Fibroblast of peridontal ligament (primary cell): ENCODE measurements around the gene CORO1C.
"Not testable (repeated sequence)": the region's sequence is repeated elsewhere in the genome, so short reads cannot be mapped to it uniquely, and the experiment has no call there.

Source experiments
- DNase-seq: peaks from one replicate; pipeline ENCODE4 v3.0.0-alpha.2; 2010; ENCODE audit errors: extremely low read depth

Gene CORO1C

DNA sequence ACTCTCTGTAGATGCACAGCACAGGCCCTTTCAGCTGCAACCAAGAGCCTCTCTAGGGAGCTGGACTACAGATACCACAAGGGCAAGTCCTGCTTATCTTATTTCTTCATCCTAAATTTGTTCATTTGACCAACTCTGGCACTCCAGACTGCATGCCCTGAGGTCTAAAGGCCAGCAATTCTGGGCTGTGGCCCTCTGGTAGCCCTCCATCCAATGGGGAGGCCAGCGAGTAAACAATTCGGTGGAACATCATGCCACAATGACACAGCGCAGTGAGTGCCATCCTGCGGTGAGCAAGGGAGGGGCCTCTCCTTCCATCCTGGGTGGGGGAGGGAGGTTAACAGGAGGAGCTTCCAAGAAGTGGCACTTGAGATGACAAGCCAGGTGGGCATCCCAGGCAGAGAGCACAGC, 97.0 kb downstream of the CORO1C start:
- DNase-seq: no peak

DNA sequence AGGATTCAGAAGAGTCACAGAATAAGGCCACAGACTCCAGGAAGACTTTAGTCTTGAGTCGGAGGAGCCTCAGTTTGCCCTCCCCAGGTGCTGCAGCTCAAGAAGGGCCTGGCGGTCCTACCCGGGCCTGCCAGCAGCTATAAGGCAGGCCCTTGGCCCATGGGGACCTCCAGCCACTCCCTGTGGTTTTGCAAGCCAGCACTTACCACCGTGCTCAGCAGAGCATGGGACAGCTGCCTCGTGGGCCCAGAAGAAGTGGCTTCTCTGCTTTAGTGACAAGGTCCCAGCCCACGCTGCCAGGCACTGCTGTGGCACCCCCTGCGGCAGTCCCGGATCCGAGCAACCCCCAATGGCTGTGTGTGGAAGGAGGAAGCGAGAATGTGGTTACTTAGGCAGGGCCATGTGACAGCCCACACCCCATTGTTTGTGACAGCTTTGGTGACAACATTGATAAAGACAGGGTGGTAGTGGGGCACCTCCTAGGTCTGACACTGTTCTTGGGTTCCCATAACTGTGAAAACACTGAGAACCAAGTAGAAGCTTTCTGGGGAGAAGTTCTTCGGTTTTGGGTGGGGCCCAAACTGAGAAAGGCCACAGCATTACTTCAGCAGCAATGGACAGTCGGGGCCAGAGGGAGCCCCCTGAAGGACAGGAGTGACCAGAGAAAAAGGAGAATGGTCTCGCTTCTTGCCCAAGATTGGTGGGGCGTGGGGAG, 97.6 kb downstream of the CORO1C start, which contains the start of gene SELPLG:
TSS of gene SELPLG (minus strand) at position 361 of the 715 bp plus-strand sequence. CDS start 9,587 bp downstream, outside the sequence.
- no peak for DNase-seq

DNA sequence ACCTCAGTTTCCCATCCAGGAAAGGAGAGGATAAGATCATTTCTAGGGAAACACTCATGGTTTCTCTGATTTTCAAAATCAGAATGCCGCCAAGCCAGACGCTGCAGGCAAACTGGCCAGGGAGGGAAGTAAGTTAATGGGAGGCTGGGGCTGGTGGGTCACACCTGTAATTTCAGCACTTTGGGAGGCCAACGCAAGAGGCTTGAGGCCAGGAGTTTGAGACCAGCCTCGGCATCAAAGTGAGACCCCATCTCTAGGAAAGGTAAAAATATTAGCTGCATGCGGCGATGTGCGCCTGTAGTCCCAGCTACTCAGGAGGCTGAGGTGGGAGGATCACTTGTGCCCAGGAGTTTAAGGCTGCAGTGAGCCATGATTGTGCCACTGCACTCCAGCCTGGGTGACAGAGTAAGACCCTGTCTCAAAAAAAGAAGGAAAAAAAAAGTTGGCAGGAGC, 98.2 kb downstream of the CORO1C start:
- DNase-seq: no peak

DNA sequence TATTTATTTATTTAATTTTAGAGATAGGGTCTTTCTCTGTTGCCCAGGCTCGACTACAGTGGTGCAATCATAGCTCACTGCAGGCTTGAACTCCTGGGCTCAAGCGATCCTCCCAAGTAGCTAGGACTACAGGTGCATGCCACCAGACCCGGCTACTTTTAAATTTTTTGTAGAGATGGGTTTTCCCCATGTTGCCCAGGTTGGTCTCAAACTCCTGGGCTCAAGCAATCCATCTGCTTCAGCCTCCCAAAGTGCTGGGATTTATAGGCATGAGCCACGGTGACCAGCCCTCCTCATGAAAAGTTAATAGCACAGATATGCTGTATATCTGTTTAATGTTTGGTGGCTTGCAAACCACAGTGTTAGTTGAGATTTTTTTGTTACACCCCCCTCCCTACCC, 100.1 kb downstream of the CORO1C start:
- not testable (repeated sequence) for DNase-seq

DNA sequence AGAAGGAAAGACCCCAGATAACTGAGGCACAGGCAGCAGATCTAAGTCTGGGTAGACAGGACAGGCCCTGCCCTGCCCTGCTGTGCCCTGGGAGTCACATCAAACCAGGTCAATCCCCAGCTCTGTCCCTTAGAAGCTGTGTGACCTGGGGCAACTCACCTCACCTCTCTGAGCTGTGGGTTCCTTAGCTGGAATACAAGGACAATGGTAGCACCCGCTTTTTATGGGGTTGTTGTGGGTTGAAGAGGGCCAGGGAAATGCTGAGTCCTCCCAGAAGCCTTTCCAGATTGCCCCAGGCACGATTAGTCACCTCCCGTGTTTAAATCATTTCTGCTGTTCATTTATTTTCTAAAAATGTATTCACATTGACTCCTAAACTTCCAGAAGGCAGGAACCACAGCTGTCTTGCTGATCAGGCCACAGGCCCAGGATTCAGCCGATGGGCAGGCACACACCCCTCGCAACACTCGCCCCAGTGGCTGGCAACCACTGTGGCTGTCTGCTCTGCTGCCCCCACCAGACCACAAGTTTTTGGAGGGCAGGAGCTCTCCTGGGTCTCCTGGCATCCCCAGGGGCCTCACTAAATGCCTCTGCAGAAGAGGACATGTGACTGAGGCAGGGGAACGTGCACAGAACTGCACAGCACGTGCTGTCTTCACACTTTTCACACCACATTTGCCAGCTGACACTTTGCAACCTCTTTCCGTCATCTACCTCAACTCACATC, 100.7 kb downstream of the CORO1C start:
- peak; percentile 77 for DNase-seq

DNA sequence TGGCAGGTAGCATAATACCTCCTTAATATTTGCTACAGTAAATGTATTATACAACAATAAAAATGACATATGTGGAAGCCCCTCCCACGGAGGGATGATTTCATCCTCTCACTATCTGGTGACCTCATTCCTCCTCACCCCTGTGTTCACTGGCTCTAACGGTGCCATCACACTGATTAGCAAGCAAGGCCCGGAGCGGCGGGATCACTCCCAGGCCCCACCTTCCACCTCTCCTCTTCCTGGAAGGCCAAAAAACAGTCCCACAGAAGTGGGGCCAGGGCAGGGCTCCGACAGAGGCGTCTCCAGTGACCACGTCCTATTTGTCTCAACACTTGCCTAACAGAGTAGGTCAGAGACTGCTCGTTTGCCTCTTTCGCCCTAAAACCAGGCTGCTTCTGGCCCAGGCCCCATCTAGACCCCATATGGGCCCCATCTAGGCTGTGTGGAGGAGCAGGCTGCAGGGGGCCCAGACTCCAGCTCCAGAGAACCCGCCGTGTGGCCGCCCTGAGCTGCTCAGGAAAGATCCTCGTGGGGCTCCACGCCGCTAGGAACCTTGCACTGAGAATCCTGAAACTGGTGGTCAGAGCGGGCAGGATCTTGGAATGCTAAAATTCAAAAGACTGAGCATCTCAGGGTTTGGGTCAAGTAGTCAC, 101.4 kb downstream of the CORO1C start:
- peak; percentile 85 for DNase-seq

DNA sequence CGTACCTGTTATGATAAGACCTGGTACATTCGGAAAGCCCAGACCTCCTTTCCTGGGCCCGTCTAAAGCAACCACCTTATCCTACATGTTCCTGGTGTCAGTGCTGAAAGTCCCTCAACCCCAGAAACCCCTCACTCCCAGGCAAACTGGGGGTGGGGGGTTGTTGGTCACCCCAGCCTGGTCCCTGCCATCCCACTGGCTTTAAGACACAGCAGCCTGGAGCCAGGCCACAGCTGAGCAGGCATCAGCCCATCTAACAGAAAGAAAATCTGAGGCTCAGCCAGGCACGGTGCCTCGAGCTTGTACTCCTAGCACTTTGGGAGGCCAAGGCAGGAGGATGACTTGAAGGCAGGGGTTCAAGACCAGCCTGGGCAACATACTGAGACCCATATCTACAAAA, 102.2 kb downstream of the CORO1C start:
- DNase-seq: no peak

DNA sequence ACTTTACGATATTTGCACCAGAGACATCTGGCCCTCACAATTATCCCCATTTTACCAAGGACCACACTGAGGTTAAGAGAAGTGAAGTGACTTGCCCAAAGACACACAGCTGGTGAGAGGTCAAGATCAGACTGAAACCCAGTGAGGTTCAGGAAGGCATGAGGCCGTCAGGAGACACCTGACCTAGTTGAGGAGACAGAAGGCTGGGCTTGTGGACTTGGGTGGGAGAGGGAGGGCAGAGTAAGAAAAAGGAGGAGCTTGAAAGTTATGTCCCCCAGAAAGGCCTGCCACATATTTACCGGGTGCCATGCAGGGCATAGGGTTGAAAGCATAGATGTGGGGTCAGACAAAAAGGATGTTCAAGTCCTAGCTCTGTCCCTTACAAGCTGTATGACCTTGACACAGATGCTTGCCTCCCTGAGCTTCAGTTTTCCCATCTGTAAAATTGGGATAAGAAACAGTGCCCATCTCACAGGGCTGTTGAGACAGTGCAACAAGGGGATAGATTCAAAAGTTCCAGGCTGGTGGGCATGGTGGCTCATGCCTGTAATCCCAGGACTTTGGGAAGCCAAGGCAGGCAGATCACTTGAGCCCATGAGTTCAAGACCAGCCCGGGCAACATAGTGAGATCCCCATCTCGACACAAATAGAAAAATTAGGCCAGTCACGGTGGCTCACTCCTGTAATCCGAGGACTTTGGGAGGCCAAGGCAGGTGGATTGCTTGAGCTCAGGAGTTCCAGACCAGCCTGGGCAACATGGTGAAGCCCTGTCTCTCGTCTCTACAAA, 104.0 kb downstream of the CORO1C start:
- no peak for DNase-seq

DNA sequence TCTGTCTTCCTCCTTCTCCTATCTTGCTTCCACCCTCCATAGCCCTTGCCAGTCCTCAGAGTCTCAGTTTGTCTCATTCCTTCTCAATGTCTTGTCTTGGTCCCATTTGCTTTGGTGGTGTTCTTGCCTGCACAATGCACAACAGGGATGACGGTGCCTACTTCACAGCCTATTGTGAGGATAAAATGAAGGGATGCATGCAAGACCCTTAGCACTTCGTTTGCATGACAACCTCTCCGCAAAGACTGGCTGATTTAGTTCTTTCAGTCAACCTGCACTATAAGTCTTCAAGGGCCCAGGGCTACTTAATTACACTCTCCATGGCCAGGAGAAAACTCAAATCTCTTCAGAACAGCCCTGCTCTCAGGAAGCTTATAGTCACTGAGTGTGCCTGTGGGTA, 106.1 kb downstream of the CORO1C start:
- DNase-seq: no peak

DNA sequence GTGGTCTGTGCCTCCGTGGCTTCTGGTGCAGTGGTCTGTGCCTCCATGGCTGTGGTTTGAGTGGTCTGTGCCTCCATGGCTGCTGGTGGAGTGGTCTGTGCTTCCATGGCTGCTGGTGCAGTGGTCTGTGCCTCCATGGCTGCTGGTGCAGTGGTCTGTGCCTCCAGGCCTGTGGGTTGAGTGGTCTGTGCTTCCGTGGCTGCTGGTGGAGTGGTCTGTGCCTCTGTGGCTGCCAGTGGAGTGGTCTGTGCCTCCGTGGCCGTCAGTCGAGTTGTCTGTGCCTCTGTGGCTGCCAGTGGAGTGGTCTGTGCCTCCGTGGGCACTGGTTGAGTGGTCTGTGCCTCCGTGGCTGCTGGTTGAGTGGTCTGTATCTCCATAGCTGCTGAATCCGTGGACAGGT, 107.7 kb downstream of the CORO1C start:
- no peak for DNase-seq

DNA sequence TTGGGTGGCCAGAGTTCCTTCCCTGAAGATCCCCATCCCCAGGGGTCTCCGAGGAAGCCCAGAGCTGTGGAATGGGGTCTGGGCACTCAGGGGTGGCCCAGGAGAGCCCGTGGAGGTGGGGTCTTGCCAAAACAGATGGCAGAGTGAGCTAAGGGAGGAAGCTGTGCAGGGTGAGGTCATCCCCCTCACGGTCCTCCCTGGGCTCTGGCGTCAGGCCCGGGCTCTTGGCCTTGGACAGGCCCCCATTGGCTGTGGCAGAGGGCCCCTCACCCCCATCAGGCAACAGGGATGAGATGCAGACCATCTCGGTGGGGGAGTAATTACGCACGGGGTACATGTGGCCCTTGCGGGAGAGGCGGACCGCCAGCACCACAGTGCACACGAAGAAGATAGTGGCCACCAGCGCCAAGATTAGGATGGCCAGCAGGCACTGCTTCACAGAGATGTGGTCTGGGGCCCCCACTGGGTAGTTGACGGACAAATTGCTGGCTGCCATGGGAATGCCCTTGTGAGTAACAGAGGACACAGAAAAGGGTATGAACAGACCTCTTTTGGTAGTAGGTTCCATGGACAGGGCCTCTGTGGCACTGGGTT, 108.3 kb downstream of the CORO1C start:
- DNase-seq: no peak

DNA sequence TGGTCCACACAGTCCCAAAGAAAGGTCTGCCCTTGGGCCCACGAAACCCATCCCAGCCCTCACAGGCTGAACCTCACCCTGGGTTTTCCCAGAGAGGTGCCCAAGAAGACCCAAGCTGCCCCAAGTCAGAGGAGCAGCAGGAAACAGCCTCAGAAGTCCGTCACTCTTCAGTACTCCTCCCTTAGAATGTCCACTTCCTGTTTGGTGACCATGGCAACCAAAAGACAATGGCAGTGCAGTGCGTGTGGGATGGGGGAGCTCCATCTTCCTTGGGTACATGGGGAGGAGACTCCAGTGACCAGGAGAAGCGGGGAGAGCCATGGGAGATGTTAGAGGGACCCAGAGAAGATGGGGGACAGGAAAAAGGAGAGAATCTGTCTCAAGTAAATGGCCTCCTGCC, 108.9 kb downstream of the CORO1C start:
- DNase-seq: no peak

DNA sequence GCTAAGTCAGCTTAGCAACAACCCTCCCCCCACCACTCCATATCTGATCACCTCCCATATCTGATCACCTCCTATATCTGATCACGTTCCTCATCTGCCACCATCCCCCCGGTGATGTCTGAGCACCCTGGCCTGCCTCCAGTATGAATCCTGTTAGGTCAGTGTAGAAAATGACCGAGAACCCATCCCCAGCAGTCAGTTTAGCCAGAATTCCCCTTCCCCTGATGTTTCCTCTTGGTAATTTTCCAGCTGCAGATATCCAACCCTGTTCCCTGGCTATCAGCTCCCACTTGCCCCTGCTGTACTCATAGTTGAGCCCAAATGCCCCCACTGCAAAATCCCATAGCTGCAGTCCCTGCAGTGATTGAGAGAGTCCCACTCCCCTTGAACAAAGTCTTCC, 110.2 kb downstream of the CORO1C start:
- DNase-seq: no peak

DNA sequence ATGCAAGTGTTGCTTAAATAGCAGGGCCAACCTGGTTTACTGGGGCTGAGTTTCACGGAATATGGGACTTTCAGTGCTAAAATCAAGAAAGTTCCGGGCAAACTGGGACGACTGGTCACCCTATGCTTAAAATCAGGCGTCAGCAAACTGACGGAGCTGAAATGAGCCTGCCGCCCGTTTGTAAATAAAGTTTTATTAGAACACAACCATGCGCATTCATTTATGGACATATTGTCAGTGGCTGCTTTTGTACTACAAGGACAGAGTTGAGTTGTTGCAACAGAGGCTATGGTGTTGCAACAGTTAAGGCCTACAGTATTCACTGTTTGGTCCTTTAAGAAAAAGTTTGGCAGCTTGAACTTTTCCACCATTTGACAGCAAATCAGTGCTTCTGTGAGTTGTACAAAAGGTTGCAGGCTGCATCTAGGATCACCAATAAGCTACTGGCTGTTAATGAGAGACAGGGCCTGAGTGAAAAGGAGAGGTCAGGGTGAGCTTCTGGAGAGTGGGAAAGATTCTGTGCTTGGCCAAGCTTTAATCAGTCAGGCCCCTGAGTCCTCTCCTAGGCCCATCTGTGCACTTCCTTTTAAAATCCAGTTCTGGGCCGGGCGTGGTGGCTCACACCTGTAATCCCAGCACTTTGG, 111.0 kb downstream of the CORO1C start:
- DNase-seq: peak; percentile 84

DNA sequence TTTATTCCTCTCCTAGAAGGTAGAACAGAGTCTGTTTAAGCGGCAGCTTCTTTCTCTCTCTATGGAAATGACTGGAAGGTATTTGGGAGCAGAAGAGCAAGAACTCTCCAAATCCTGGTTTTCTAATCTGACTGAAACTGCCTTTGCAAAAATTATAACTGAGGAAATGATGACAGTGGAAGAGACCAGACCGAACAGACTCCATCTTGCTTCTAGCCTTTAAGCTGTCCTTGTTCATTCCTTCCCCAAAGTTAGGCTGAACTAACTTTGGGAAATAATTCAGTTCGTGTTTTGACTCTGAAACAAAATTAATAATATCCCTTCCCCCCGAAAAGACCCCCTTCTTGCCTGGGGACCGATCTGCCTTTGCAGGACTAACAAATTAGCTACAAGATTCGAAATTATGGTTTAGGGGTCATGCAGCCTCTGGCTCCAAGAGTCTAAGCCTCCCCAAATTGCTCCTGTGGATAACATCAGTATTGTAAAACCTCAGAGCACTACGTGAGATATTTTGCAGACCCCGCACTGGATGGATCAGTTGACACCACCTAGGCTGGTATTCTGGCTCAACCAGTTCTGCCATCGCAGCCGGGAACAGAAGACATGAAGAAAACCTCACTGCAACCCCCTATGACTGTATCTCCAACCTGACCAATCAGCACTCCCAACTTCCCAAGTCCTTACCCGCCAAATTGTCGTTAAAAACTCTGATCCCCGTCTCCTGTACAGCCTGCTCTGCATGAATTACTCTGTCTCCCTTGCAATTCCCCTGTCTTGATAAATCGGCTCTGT, 111.8 kb downstream of the CORO1C start:
- no peak for DNase-seq

DNA sequence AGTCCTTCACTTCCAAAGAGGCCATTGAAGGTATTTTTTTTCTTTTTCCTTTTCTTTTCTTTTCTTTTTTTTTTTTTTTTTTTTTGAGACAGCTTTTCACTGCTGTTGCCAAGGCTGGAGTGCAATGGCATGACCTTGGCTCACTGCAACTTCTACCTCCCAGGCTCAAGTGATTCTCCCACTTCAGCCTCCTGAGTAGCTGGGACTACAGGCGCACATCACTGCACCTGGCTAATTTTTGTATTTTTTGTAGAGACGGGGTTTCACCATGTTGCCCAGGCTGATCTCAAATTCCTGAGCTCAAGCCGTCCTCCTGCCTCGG, 112.4 kb downstream of the CORO1C start:
- not testable (repeated sequence) for DNase-seq

DNA sequence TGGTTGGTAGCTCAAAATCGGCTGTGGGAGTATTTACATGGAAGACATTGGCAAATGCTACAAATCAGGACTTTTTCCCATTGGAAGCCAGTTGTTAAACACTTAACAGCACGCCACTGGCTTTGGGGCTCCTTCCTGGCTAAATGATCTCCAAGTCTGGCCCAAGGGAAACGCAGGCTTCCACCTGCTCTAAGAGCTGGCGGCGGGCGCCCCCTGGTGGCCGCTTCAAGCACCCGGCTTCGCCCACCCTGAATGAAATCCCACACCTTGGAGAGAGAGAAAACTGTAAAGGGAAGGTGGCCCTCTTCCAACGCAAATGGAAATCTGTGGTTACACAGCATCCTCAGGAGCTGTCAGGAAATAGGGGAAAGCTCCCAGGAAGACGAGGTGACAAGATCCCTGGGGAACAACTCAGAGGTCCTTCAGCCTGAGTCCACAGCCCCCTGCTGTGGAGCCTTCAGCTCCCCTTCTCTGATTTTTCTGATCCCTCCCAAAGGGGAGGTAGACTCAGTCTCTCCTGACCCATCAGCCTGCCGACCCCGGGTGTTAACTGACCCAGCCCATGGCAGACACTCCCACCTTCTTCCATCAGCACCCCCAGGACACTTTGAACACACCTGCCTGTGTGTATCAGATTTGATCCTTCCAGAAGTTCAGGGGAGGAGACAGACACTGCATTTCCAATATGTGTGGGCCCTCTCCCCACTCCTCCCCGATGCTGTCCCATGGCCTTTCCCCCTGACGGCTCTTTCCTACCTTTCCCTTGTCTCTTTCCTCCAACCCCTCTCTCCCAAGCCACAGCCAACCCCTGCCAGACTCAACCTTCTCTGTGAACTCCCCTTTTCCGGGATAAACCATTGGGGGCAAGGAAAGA, 113.0 kb downstream of the CORO1C start:
- peak; percentile 93 for DNase-seq

DNA sequence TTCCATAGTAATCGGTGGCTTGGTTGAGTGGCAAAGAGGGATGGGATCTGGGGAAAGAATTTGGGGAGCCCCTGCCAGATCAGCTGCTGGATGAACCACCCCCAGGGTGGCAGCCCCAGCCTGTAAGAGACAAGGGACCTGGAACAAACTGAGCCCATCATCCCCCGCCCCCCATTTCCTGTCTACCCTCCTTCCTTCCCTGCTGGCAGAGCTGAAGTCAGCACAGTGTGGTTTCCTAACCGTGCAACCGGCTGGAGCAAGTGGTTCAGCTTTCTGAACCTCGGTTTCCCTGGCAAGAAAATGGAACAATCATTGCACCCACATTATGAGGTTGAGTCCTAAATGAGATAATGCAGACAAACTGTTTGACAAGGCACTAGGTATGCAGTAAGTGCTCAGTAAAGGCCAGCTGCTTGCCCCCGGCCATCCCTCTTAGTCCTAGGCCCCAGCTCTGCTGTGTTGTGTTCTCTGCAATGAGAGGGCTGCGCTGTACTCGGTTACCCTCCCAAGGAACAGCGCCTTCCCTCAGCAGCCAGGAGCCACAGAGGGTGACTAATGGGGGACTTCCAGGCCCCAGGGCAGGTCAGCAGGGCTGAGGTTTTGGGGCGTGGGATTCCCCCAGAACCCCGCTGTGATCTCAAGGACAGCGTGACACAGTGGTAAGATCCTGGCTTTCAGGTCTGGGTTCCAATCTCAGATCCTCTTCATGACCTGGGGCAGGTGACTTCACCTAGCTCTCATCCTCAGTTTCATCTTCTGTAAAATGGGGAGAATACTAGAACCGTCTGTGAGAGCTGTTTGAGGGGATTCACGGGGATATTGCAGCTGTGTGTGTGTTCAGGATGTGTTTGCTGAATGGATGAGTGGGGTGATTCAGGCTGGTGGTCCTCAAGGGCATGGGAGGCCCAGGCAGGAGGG, 114.1 kb downstream of the CORO1C start:
- DNase-seq: no peak
